Kidney (tissue), 14 donors: ENCODE data around the gene LGALS8. TPM values are rescaled to one million over a fixed set of nuclear protein-coding genes. Genes with fewer than 3 reads are reported as not detected.

Experiments
- DNase-seq, 5 donors: peaks; one replicate each; pipeline ENCODE4 v3.0.0-alpha.2; 2013 to 2020
- FAIRE-seq: peaks from 2 replicates; lab custom pipeline; 2012; peaks lifted over from hg19 to GRCh38; lab: Jason Lieb, UNC
- H3K27ac ChIP-seq, 2 donors: one replicate each; pipeline ENCODE4 v1.7.0; 2013; ENCODE audit warnings: low read depth in 2 of 2, low read length in 2 of 2, inconsistent platforms in 1 of 2
- H3K27me3 ChIP-seq: one replicate; pipeline ENCODE4 v1.7.1; 2013; ENCODE audit warnings: low read length, inconsistent platforms; ENCODE audit not compliant: control insufficient read depth, insufficient read depth
- H3K36me3 ChIP-seq, 3 donors: one replicate each; pipeline versions ENCODE4 v1.7.0 to v1.7.1; 2013; ENCODE audit warnings: low read length in 3 of 3, control low read depth in 1 of 3, inconsistent platforms in 1 of 3; ENCODE audit not compliant: insufficient read depth in 3 of 3, control insufficient read depth in 2 of 3
- H3K4me1 ChIP-seq, 3 donors: one replicate each; pipeline versions ENCODE4 v1.7.0 to v1.7.1; 2013; ENCODE audit warnings: low read length in 3 of 3, inconsistent platforms in 1 of 3, low read depth in 1 of 3; ENCODE audit not compliant: control insufficient read depth in 2 of 3, insufficient read depth in 2 of 3
- H3K4me3 ChIP-seq, 3 donors: one replicate each; pipeline versions ENCODE4 v1.7.0 to v1.8.1; 2013; ENCODE audit warnings: low read length in 3 of 3, control low read depth in 1 of 3, inconsistent platforms in 1 of 3
- H3K9ac ChIP-seq, 3 donors: one replicate each; pipeline versions ENCODE4 v1.7.0 to v1.7.1; 2013; ENCODE audit warnings: low read length in 3 of 3, control low read depth in 1 of 3, inconsistent platforms in 1 of 3
- H3K9me3 ChIP-seq, 3 donors: one replicate each; pipeline versions ENCODE4 v1.7.0 to v1.7.1; 2013; ENCODE audit warnings: low read length in 3 of 3, control low read depth in 1 of 3, inconsistent platforms in 1 of 3; ENCODE audit not compliant: control insufficient read depth in 2 of 3, insufficient read depth in 1 of 3
- CTCF ChIP-seq: IDR thresholded peaks from 3 replicates; pipeline ENCODE4 v1.5.1; 2012; ENCODE audit warnings: mild to moderate bottlenecking, moderate library complexity, borderline replicate concordance; ENCODE audit not compliant: insufficient read depth; ENCODE audit errors: extremely low read depth
- intact Hi-C: fragments of 100-400 bp; cut with DNase I; formaldehyde crosslinking; loops from one replicate; pipeline ENCODE4 v1.11.1; 2022
- polyA plus RNA-seq: library from polyadenylated mRNA; stranded (reverse); fragments of 350-450 nt; fragmentation: Illumina TruSeq; extraction: RNeasy Lipid Tissue Mini Kit (QIAGEN cat#74804); gene quantifications from one replicate; pipeline ENCODE4 v1.2.3, GENCODE V29; 2014; ENCODE audit warnings: low read depth, low replicate concordance; ENCODE audit not compliant: insufficient read depth
- total RNA-seq: library from RNA; stranded (reverse); fragmentation: NEBNext Ultra II Directional; extraction: Animal tissue kit (Norgen Biotek cat#: 25700); gene quantifications from one replicate; pipeline ENCODE4 v1.2.1, GENCODE V29; 2021
- donor health status: control.
- donor health status: control.
- donor health status: control.
- donor health status: control.
- donor health status: control.
- donor health status: DM: yes; HTN: yes; CAD: no.
- donor health status: Normal renal cell carcinoma (clear cell type).

The LGALS8 gene
- total and polyA plus RNA-seq, 2 donors from 2014 or later = 17.6 to 53.3 TPM

GRCh38 chr1:236494586-236495466 lies 29.0 kb upstream of the LGALS8 start:
- intact Hi-C loops = loop anchor here (5.0 kb wide), 1 partner anchor 388 kb away; no protein-coding TSS in a partner anchor
- no peak overlapping the region for H3K9ac ChIP-seq
- H3K4me1 ChIP-seq = no peaks in the 10 kb centered on the region
- FAIRE-seq (no peak), DNase-seq (peak in 2 of 5 donors; percentile 56 to 75)
- no peak overlapping the region for H3K27ac ChIP-seq
- no peaks in the 10 kb centered on the region for H3K9me3 ChIP-seq
- no peaks in the 10 kb centered on the region for H3K36me3 ChIP-seq
- H3K27me3 ChIP-seq = no peaks in the 10 kb centered on the region
- no peak overlapping the region for H3K4me3 ChIP-seq
- TF ChIP-seq CTCF = no peak

DNA sequence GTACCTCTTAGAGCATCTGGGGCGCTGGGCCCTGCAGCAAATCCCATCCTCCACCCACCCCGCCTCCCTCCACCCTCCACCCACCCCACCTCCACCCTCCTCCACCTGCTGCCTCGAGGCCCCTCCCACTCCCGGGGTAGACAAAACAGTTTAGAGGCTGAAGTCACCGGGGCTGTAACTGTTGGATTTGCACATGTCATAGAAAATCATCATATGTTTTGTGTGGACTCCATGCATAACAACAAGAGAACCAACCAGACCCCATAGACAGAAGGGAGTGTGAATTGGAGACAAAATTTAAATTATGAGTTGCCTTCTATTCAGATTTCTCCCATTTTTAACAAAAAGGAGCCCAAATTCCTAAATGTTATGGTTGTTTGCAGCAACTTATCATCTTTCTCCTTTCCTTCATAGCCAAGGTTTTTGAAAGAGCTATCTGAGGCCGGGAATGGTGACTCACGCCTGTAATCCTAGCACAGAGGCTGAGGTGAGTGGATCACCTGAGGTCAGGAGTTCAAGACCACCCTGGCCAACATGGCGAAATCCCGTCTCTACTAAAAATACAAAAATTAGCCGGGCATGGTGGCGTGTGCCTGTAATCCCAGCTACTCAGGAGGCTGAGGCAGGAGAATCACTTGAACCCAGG lies 28.2 kb upstream of the LGALS8 start:
- DNase-seq (no peak), FAIRE-seq (no peak)
- H3K4me1 ChIP-seq = no peaks in the 10 kb centered on the region
- H3K4me3 ChIP-seq = no peak overlapping the region
- no peak overlapping the region for H3K27ac ChIP-seq
- no peaks in the 10 kb centered on the region for H3K36me3 ChIP-seq
- intact Hi-C loops = no loop called here
- TF ChIP-seq CTCF = no peak
- no peaks in the 10 kb centered on the region for H3K9me3 ChIP-seq
- H3K27me3 ChIP-seq = no peaks in the 10 kb centered on the region
- H3K9ac ChIP-seq = no peak overlapping the region

- Histone ChIP-seq H3K4me3 (no peak overlapping the region), H3K9me3 (no peaks in the 10 kb centered on the region), H3K27me3 (no peaks in the 10 kb centered on the region), H3K4me1 (peaks cover 0 to 3% (median 0%) of the 10 kb centered on the region in 3 donors), H3K9ac (no peak overlapping the region), H3K36me3 (no peaks in the 10 kb centered on the region), H3K27ac (no peak overlapping the region)
- intact Hi-C loops = no loop called here
- no peak for DNase-seq
- TF ChIP-seq CTCF = no peak
- no peak for FAIRE-seq
These were observed 25.9 kb upstream of the LGALS8 start for GRCh38 chr1:236497908-236498307.
